Activated naive CD4-positive, alpha-beta T cell treated with anti-CD3 and anti-CD28 coated beads, Interleukin-2, amount 50 U/mL, for 24 hours (primary cell): Measurements from ENCODE around the gene MCM7.

Source experiments
- H3K27ac Mint-ChIP-seq: one replicate; pipeline ENCODE4 v1.8.0; 2021; ENCODE audit warnings: mild to moderate bottlenecking, mixed read lengths
- H3K27me3 Mint-ChIP-seq: one replicate; pipeline ENCODE4 v1.8.0; 2021; ENCODE audit warnings: mixed read lengths
- H3K36me3 Mint-ChIP-seq: one replicate; pipeline ENCODE4 v1.8.0; 2021; ENCODE audit warnings: mixed read lengths
- H3K4me1 Mint-ChIP-seq: one replicate; pipeline ENCODE4 v1.8.0; 2021; ENCODE audit warnings: mixed read lengths
- H3K4me3 Mint-ChIP-seq: one replicate; pipeline ENCODE4 v1.8.0; 2021; ENCODE audit warnings: mild to moderate bottlenecking, mixed read lengths
- H3K9me3 Mint-ChIP-seq: one replicate; pipeline ENCODE4 v1.8.0; 2021; ENCODE audit warnings: mixed read lengths

MCM7 gene

DNA sequence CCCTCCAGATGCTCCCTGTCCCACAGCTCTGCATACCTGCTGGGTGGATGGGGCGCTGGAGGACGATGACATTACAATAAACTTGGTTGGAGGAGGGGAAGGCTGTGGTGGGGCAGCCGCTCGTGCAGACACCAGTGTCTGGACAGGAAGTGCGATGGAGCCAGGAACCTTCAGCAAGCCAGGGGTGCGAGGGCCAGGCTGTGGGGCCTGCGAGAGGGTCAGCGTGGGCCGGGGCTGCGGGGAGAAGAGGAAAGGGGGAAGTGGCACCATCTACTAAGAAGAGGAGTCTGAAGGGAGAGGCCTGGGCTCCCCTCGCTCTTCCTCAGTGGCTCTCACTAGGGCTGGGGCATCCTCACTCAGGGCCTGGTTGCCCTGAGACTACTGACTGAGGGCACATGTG, 6.7 kb upstream of the MCM7 start:
- H3K4me1 Mint-ChIP-seq = peaks cover 5% of the 10 kb centered on the region
- peaks cover 6% of the 10 kb centered on the region for H3K36me3 Mint-ChIP-seq
- no peaks in the 10 kb centered on the region for H3K27me3 Mint-ChIP-seq
- H3K9me3 Mint-ChIP-seq = no peaks in the 10 kb centered on the region
- no peak overlapping the region for H3K4me3 Mint-ChIP-seq
- H3K27ac Mint-ChIP-seq = no peak overlapping the region

DNA sequence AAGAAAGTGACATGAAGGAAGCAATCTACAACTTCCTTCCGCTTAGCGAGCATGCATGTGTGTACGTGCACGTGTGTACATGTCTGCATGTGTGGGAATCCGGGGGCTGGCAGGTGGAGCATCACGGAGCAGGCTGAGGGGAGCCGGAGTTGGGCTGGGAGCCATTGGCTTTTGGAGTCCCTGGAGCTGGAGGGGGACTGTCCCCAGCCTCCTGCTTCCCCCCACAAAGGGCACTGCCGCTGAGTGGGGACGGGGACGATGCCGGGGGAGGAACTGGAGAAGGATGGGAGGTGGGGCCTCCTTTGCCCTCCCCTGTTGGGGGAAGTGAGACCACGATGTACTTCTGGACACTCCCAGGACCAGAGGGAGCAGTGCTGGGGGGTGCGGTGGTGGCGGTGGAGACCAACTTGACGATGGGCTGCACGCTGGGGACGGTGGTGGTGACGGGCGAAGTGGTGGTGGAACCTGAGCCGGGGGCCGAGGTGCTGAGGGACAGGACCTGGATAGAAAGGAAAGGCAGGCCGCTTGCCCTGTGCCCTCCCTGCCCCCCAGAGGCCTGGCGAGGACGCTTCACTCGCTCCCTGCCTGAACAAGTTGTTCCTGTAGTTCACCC, 6.0 kb upstream of the MCM7 start:
- Mint-ChIP-seq H3K4me1 (peaks cover 11% of the 10 kb centered on the region), H3K9me3 (no peaks in the 10 kb centered on the region), H3K36me3 (peaks cover 3% of the 10 kb centered on the region), H3K4me3 (no peak overlapping the region), H3K27me3 (no peaks in the 10 kb centered on the region), H3K27ac (peak overlapping the region; percentile 41)

DNA sequence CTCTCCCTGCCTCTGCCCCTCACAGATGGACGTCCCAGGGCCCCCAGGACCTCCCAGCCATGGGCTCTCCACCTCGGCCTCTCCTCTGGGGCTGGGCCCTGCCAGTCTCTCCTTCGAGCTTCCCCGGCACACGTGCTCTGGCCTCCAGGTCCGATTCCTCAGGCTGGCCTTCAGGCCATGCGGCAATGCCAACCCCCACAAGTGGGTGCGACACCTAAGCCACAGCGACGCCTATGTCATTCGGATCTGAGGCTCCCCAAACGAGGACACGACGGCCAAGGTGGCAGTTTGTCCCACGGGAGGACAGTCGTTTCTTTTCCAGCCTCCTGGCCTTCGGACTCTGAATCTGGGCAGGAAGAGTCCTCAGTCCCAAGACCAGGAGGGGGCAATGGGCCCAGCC, 5.4 kb upstream of the MCM7 start:
- Mint-ChIP-seq H3K36me3 (peaks cover 3% of the 10 kb centered on the region), H3K9me3 (no peaks in the 10 kb centered on the region), H3K4me1 (peaks cover 11% of the 10 kb centered on the region), H3K27ac (peak overlapping the region; percentile 41), H3K27me3 (no peaks in the 10 kb centered on the region), H3K4me3 (no peak overlapping the region)

DNA sequence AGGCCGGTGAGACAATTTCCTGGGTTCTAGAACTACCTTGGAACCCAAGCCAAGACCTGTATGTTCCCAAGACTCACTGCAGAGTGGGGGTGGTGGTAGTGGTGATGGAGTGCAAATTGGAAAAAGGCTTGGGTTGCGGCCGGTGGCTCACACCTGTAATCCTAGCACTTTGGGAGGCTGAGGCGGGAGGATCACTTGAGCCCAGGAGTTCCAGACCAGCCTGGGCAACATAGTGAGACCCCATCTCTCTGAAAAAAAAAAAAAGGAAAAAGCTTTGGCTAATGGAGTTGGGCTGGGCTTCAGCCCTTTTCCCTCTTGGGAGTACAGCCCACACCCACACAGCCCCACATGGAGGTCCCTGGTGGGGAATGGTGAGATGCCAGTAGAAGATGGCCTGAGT, 4.3 kb upstream of the MCM7 start:
- no peaks in the 10 kb centered on the region for H3K36me3 Mint-ChIP-seq
- no peak overlapping the region for H3K27ac Mint-ChIP-seq
- H3K4me3 Mint-ChIP-seq = no peak overlapping the region
- peaks cover 11% of the 10 kb centered on the region for H3K4me1 Mint-ChIP-seq
- no peaks in the 10 kb centered on the region for H3K9me3 Mint-ChIP-seq
- H3K27me3 Mint-ChIP-seq = no peaks in the 10 kb centered on the region

DNA sequence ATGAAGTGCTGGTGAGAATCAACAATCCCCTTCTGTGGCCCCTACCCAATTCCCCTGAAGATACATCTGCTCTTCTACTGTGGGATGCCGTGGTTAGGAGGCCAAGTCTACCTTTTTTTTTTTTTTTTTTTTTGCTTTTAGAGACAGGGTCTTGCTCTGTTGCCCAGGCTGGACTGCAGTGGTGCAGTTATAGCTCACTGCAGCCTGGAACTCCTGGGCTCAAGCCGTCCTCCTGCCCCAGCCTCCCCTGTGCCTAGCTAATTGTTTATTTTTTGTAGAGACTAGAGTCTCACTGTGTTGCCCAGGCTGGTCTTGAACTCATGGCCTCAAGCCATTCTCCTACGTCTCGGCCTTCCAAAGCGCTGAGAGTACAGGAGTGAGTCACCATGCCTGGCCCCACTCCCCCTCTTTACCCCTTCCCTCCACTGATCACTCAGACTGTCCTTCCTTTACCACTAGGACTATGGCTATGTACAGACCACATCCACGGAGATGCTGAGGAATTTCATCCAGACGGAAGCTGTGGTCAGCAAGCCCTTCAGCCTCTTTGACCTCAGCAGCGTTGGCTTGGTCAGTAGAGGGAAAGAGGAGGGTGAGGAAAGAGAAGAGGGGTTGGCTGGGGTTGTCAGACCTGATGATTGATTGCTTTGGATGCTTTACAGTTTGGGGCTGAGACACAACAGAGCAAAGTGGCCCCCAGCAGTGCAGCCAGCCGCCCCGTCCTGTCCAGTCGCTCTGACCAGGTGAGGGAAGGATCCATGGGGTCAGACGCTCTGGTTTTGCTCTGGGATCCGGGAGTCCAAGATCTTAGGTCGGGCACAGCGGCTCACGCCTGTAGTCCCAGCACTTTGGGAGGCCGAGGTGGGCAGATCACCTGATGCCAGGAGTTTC, 2.0 kb upstream of the MCM7 start:
- peak overlapping the region; percentile 84 for H3K4me3 Mint-ChIP-seq
- peaks cover 33% of the 10 kb centered on the region for H3K4me1 Mint-ChIP-seq
- H3K27ac Mint-ChIP-seq = no peak overlapping the region
- no peaks in the 10 kb centered on the region for H3K9me3 Mint-ChIP-seq
- peaks cover 17% of the 10 kb centered on the region for H3K36me3 Mint-ChIP-seq
- H3K27me3 Mint-ChIP-seq = no peaks in the 10 kb centered on the region

DNA sequence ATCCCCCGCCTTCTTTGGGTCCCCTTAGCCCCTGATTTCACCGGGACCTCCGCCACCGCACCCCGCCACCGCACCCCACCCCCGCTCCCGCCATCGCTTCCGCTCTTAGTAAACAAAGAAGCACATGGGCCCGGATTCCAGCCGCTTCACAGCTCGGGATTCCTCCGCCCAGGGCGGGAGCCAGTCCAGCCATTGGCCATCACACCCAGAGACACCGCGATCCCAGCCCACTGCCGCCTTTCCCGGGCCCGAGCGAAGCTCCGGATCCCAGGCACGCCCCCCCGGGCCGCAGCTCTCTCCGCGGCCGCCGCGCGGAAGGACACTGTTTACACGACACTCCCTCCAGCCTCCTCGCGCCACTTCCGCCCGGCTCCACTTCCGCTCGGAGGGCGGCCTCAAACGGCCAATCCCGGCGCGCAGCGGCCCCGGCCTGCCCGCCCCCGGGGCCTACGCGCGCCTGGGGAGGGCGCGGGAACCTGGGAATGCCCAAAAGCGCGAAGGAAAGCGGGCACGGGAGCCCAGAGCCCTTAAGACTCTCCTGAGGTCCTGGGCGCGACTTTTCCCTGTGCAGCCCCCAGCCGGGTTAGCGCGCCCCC, 679 bp downstream of the MCM7 start:
- Mint-ChIP-seq H3K27ac (peak overlapping the region; percentile 98), H3K9me3 (no peaks in the 10 kb centered on the region), H3K4me3 (peak overlapping the region; percentile 95), H3K27me3 (no peaks in the 10 kb centered on the region), H3K4me1 (peaks cover 44% of the 10 kb centered on the region), H3K36me3 (peaks cover 30% of the 10 kb centered on the region)

DNA sequence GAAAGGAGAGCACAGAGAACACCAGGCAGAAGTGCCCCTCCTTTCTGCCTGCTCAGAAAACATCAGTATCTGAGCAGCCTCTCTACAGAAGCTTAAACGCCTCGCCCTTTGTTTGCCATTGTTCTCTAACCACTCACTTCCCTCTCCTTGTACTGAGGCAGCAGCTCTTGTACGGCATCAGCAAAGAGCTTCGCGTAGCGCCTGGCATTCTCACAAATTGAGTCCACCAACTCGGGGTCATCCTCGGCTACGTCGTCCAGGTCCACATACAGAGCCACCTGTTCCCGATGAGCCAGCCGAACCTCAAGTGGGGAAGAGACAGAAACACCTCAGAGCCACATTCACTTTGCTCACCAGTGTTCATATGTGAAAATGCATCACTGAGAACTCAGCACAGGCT, 1.7 kb downstream of the MCM7 start:
- Mint-ChIP-seq H3K4me1 (peaks cover 48% of the 10 kb centered on the region), H3K9me3 (no peaks in the 10 kb centered on the region), H3K36me3 (peaks cover 32% of the 10 kb centered on the region), H3K27me3 (no peaks in the 10 kb centered on the region), H3K4me3 (peak overlapping the region; percentile 95), H3K27ac (peak overlapping the region; percentile 98)

DNA sequence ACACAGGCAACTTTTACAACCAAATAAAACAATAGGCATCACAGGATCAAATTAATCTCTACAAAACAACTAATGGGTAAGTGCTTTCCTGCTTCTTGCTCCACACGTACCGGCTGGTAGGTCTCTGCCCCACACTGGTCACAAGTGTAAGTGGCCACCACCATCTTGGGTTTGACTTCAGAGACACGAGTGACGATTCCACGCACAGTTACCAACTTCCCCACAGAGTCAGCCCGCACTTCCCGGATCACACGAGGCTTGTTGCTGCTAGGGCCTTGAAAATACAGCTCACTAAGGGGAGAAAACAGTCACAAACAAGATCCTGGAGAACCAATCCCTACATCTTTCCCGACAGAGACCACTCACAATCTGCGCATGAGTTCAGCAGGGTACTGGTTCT, 2.3 kb downstream of the MCM7 start:
- Mint-ChIP-seq H3K27ac (peak overlapping the region; percentile 87), H3K9me3 (no peaks in the 10 kb centered on the region), H3K4me3 (peak overlapping the region; percentile 75), H3K4me1 (peaks cover 47% of the 10 kb centered on the region), H3K36me3 (peaks cover 32% of the 10 kb centered on the region), H3K27me3 (no peaks in the 10 kb centered on the region)

DNA sequence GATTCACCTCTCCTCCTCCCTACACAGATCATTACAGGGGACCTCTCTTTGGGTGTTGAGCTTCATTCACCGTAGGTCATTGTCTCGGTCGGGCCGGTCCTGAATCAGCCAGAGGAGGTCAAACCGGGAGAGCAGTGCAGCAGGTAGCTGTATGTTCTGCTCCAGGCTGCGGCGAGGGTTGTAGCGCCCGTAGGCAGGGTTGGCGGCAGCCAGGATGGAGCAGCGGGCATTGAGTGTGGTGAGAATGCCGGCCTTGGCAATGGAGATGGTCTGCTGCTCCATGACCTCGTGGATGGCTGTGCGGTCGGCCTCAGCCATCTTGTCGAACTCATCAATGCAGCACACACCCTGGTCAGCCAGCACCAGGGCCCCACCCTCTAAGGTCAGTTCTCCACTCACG, 5.5 kb downstream of the MCM7 start:
- Mint-ChIP-seq H3K9me3 (no peaks in the 10 kb centered on the region), H3K27ac (peak overlapping the region; percentile 77), H3K4me3 (no peak overlapping the region)

DNA sequence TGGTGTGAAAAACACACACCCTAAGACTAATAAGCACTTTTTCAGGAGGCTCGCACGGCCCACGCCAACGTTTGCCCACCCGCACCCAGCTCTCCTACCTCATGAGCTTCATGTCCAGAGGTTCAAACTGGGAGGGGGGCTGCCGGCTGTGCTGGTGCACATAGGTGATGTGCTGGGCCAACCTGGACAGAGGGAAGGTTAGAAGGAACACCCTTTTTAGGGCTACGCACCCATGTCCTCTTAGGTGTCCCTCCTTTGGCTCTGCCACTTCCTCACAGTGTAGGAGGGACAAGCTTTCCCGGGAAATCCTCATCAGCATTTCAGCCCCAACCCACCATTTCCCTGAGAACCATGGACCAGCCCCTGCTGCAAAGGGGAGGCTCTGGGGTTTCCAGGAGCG, 5.9 kb downstream of the MCM7 start:
- H3K4me3 Mint-ChIP-seq = no peak overlapping the region
- H3K36me3 Mint-ChIP-seq = peaks cover 32% of the 10 kb centered on the region
- no peaks in the 10 kb centered on the region for H3K27me3 Mint-ChIP-seq
- peak overlapping the region; percentile 62 for H3K27ac Mint-ChIP-seq
- H3K4me1 Mint-ChIP-seq = peaks cover 44% of the 10 kb centered on the region
- H3K9me3 Mint-ChIP-seq = no peaks in the 10 kb centered on the region

More for the DNA sequence above, 5.5 kb downstream of the MCM7 start:
- Mint-ChIP-seq H3K36me3 (peaks cover 32% of the 10 kb centered on the region), H3K27me3 (no peaks in the 10 kb centered on the region), H3K4me1 (peaks cover 40% of the 10 kb centered on the region)

DNA sequence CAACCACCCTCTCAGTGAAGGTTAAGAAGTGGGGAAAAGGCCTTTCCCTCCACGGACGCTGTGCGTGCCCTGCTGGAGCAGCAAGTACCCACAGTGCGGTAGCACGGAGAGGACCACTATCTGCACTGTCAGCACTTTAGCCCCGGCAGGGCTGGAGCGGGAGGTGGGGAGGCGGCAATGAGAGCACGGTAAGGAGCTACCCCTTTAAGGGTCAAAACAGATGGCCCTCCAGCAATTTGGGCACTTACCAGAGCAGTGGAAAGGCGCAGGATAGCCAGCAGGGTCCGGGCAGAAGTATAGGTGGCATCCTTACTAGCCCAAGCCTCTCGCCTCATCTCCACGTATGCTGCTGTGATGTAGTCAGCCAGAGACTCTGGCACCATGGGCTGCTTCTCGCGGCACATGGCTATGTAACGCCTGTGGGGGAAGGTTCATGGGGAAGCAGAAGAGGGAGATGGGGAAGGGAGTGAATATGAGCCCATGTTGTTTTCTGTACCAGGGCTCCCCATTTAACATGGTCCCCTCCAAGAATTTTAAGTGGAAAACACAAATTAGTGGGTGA, 7.2 kb downstream of the MCM7 start:
- no peaks in the 10 kb centered on the region for H3K27me3 Mint-ChIP-seq
- H3K9me3 Mint-ChIP-seq = no peaks in the 10 kb centered on the region
- peaks cover 42% of the 10 kb centered on the region for H3K4me1 Mint-ChIP-seq
- no peak overlapping the region for H3K4me3 Mint-ChIP-seq
- peaks cover 23% of the 10 kb centered on the region for H3K36me3 Mint-ChIP-seq
- peak overlapping the region; percentile 23 for H3K27ac Mint-ChIP-seq

DNA sequence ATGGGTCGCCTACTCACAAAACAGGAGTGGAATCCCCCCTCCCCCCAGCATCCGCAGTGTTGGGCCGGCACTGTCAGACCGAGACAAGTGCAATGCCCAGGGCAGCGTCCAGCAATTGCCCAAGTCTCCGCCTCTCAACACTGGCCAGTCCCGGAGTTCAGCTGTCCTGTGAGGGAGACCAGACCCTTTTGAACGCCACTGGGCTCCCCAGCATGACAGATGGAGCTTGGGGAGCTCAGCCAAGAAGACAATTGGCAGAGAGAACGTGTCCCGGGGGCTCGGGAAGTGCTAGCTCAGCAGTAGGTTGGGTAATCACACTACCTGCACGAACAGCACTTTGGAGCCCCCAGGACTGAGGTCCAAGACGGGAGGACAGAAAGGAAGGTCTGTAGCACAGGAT, 7.7 kb downstream of the MCM7 start:
- H3K36me3 Mint-ChIP-seq = peaks cover 20% of the 10 kb centered on the region
- H3K27ac Mint-ChIP-seq = no peak overlapping the region
- H3K27me3 Mint-ChIP-seq = no peaks in the 10 kb centered on the region
- peaks cover 38% of the 10 kb centered on the region for H3K4me1 Mint-ChIP-seq
- H3K4me3 Mint-ChIP-seq = no peak overlapping the region
- no peaks in the 10 kb centered on the region for H3K9me3 Mint-ChIP-seq

DNA sequence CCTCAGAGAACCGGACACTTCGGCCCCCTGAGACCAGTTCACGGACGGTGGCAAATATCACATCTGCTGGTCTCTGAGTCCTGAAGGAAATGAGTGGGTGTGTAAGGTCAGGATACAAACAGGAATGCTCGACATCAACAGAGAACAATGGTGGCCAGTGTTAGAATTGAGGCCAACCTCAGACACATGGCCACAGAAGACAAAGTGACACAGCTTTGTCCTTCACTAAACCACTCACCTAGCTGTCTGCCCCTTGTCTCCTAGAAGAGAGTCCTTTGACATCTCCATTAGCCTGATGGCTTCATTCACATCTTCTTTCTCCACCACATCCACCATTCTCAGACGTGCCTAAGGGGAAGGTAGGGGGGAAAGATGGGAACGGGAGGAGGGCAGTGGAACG, 8.1 kb downstream of the MCM7 start:
- Mint-ChIP-seq H3K4me3 (no peak overlapping the region), H3K9me3 (no peaks in the 10 kb centered on the region), H3K36me3 (peaks cover 18% of the 10 kb centered on the region), H3K4me1 (peaks cover 36% of the 10 kb centered on the region), H3K27ac (peak overlapping the region; percentile 18), H3K27me3 (no peaks in the 10 kb centered on the region)

DNA sequence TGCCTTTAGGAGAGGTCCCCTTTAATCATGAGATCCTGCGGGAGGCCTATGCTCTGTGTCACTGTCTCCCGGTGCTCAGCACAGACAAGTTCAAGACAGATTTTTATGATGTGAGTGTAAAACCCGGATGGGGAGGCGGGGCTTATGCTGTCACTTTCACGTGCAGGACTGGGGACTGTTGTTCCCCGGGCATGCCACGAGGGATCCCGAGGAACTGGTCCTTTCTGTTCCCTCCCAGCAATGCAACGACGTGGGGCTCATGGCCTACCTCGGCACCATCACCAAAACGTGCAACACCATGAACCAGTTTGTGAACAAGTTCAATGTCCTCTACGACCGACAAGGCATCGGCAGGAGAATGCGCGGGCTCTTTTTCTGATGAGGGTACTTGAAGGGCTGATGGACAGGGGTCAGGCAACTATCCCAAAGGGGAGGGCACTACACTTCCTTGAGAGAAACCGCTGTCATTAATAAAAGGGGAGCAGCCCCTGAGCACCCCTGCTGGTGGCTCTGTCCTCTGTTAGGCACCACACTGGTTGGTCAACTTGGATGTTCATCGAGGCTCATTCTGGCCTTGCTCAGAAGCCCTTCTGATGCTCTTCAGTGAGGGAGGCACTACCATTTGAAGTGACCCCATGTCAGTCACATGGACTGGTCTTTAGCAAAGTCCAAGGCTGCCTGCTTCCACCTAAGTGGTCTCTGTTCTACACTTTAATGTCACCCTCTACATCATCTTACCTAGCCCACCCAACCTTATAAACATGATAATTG, 9.6 kb downstream of the MCM7 start:
- no peaks in the 10 kb centered on the region for H3K27me3 Mint-ChIP-seq
- peak overlapping the region; percentile 23 for H3K4me3 Mint-ChIP-seq
- H3K9me3 Mint-ChIP-seq = no peaks in the 10 kb centered on the region
- H3K4me1 Mint-ChIP-seq = peaks cover 33% of the 10 kb centered on the region
- peaks cover 8% of the 10 kb centered on the region for H3K36me3 Mint-ChIP-seq
- H3K27ac Mint-ChIP-seq = peak overlapping the region; percentile 51
